Activated naive CD4-positive, alpha-beta T cell treated with anti-CD3 and anti-CD28 coated beads for 36 hours (primary cell): ENCODE results near the gene ZNF574. TPM values are rescaled to one million over a fixed set of nuclear protein-coding genes. Genes with fewer than 3 reads are reported as not detected.
A peak's percentile ranks its signal among the peaks of the same experiment; 100 is the strongest.

Experiments
- CTCF ChIA-PET: fragments of 350-600 bp; sonication (Branson Sonifier 250); formaldehyde crosslinking; loops from one replicate; lab custom pipeline; 2021; ENCODE audit warnings: antibody characterized with exemption; lab: Charles Lee
- DNase-seq: peaks from one replicate; pipeline ENCODE4 v3.0.0-alpha.2; 2020
- H3K27ac Mint-ChIP-seq: one replicate; pipeline ENCODE4 v1.8.0; 2021; ENCODE audit warnings: mild to moderate bottlenecking, mixed read lengths
- H3K27me3 Mint-ChIP-seq: one replicate; pipeline ENCODE4 v1.8.0; 2021; ENCODE audit warnings: low read depth, mixed read lengths
- H3K36me3 Mint-ChIP-seq: one replicate; pipeline ENCODE4 v1.8.0; 2021; ENCODE audit warnings: low read depth, mixed read lengths
- H3K4me1 Mint-ChIP-seq: one replicate; pipeline ENCODE4 v1.8.0; 2021; ENCODE audit warnings: low read depth, mixed read lengths
- H3K4me3 Mint-ChIP-seq: one replicate; pipeline ENCODE4 v1.8.0; 2021; ENCODE audit warnings: mild to moderate bottlenecking, moderate library complexity, mixed read lengths
- H3K9me3 Mint-ChIP-seq: one replicate; pipeline ENCODE4 v1.8.0; 2021; ENCODE audit warnings: mixed read lengths
- intact Hi-C: fragments of 100-400 bp; cut with micrococcal nuclease; formaldehyde crosslinking; loops from one replicate; pipeline ENCODE4 v1.15.1; 2023
- total RNA-seq, 2 experiments: library from RNA; stranded (reverse); gene quantifications; one replicate each; pipeline ENCODE4 v1.2.3, GENCODE V29; 2021

ZNF574 gene
- total RNA-seq, 2 experiments from 2014 or later, result 8.4 to 8.8 TPM

- Mint-ChIP-seq H3K9me3 (no peaks in the 10 kb centered on the region), H3K27ac (peak overlapping the region; percentile 81), H3K4me3 (peak overlapping the region; percentile 85), H3K27me3 (no peaks in the 10 kb centered on the region), H3K4me1 (peaks cover 25% of the 10 kb centered on the region), H3K36me3 (peaks cover 14% of the 10 kb centered on the region)
- CTCF ChIA-PET, result no interaction called here
- intact Hi-C loops, result loop anchor here (2.0 kb wide), 2 partner anchors 46 to 166 kb away; partner anchors contain the start of gene GSK3A
- DNase-seq, result peak; percentile 49
These were observed 496 bp downstream of the ZNF574 start for GRCh38 chr19:42076380-42076944.

GRCh38 chr19:42078058-42078457 lies 2.1 kb downstream of the ZNF574 start:
- H3K27ac Mint-ChIP-seq, result peak overlapping the region; percentile 5
- CTCF ChIA-PET, result interaction anchor here (1.3 kb wide), 1 partner anchor 45 kb away, joined by 4 read pairs; no protein-coding TSS in a partner anchor
- intact Hi-C loops, result no loop called here
- H3K4me3 Mint-ChIP-seq, result peak overlapping the region; percentile 7
- H3K36me3 Mint-ChIP-seq, result peaks cover 17% of the 10 kb centered on the region
- no peaks in the 10 kb centered on the region for H3K27me3 Mint-ChIP-seq
- peaks cover 31% of the 10 kb centered on the region for H3K4me1 Mint-ChIP-seq
- DNase-seq, result no peak
- no peaks in the 10 kb centered on the region for H3K9me3 Mint-ChIP-seq

GRCh38 chr19:42078538-42079275 lies 2.7 kb downstream of the ZNF574 start:
- intact Hi-C loops, result no loop called here
- CTCF ChIA-PET, result interaction anchor here (0.5 to 1.3 kb wide), 3 partner anchors 44 to 253 kb away, joined by 4 read pairs; no protein-coding TSS in a partner anchor
- Mint-ChIP-seq H3K36me3 (peaks cover 17% of the 10 kb centered on the region), H3K4me1 (peaks cover 31% of the 10 kb centered on the region), H3K4me3 (no peak overlapping the region), H3K27ac (no peak overlapping the region), H3K27me3 (no peaks in the 10 kb centered on the region), H3K9me3 (no peaks in the 10 kb centered on the region)
- no peak for DNase-seq

GRCh38 chr19:42079276-42079669 lies 3.3 kb downstream of the ZNF574 start:
- Mint-ChIP-seq H3K4me1 (peaks cover 31% of the 10 kb centered on the region), H3K27me3 (no peaks in the 10 kb centered on the region), H3K9me3 (no peaks in the 10 kb centered on the region), H3K27ac (no peak overlapping the region), H3K36me3 (peaks cover 17% of the 10 kb centered on the region), H3K4me3 (no peak overlapping the region)
- CTCF ChIA-PET, result interaction anchor here (0.5 to 1.3 kb wide), 2 partner anchors 44 to 253 kb away, joined by 4 read pairs; no protein-coding TSS in a partner anchor
- no peak for DNase-seq
- intact Hi-C loops, result no loop called here

GRCh38 chr19:42079886-42080763 lies 4.2 kb downstream of the ZNF574 start:
- Mint-ChIP-seq H3K27me3 (no peaks in the 10 kb centered on the region), H3K4me1 (peaks cover 27% of the 10 kb centered on the region), H3K27ac (no peak overlapping the region), H3K9me3 (no peaks in the 10 kb centered on the region), H3K4me3 (no peak overlapping the region), H3K36me3 (peaks cover 17% of the 10 kb centered on the region)
- CTCF ChIA-PET, result no interaction called here
- DNase-seq, result no peak
- intact Hi-C loops, result no loop called here

GRCh38 chr19:42080764-42081375 lies 4.9 kb downstream of the ZNF574 start:
- CTCF ChIA-PET, result interaction anchor here (1.0 kb wide), 1 partner anchor 28 kb away, joined by 7 read pairs; no protein-coding TSS in a partner anchor
- H3K36me3 Mint-ChIP-seq, result peaks cover 12% of the 10 kb centered on the region
- intact Hi-C loops, result no loop called here
- DNase-seq, result no peak
- no peaks in the 10 kb centered on the region for H3K27me3 Mint-ChIP-seq
- H3K4me1 Mint-ChIP-seq, result peaks cover 27% of the 10 kb centered on the region
- H3K4me3 Mint-ChIP-seq, result no peak overlapping the region
- H3K9me3 Mint-ChIP-seq, result no peaks in the 10 kb centered on the region
- no peak overlapping the region for H3K27ac Mint-ChIP-seq

GRCh38 chr19:42081584-42082203 lies 5.7 kb downstream of the ZNF574 start:
- Mint-ChIP-seq H3K27ac (peak overlapping the region; percentile 13), H3K27me3 (no peaks in the 10 kb centered on the region), H3K4me1 (peaks cover 26% of the 10 kb centered on the region), H3K36me3 (peaks cover 10% of the 10 kb centered on the region), H3K4me3 (no peak overlapping the region), H3K9me3 (no peaks in the 10 kb centered on the region)
- CTCF ChIA-PET, result interaction anchor here (0.5 to 1.0 kb wide), 2 partner anchors 27 to 175 kb away, joined by 4 to 7 read pairs; no protein-coding TSS in a partner anchor
- intact Hi-C loops, result no loop called here
- peak; percentile 41 for DNase-seq

- intact Hi-C loops, result no loop called here
- no peaks in the 10 kb centered on the region for H3K9me3 Mint-ChIP-seq
- H3K4me3 Mint-ChIP-seq, result no peak overlapping the region
- CTCF ChIA-PET, result no interaction called here
- H3K36me3 Mint-ChIP-seq, result peaks cover 10% of the 10 kb centered on the region
- no peak overlapping the region for H3K27ac Mint-ChIP-seq
- peaks cover 11% of the 10 kb centered on the region for H3K4me1 Mint-ChIP-seq
- no peak for DNase-seq
- H3K27me3 Mint-ChIP-seq, result no peaks in the 10 kb centered on the region
These were observed 7.6 kb downstream of the ZNF574 start for GRCh38 chr19:42083537-42083936.

GRCh38 chr19:42086188-42086736 lies 10.3 kb downstream of the ZNF574 start:
- Mint-ChIP-seq H3K27me3 (no peaks in the 10 kb centered on the region), H3K27ac (no peak overlapping the region), H3K36me3 (peaks cover 11% of the 10 kb centered on the region), H3K4me1 (peaks cover 26% of the 10 kb centered on the region), H3K9me3 (no peaks in the 10 kb centered on the region), H3K4me3 (no peak overlapping the region)
- CTCF ChIA-PET, result interaction anchor here (0.7 kb wide), 1 partner anchor 89 kb away, joined by 3 read pairs; no protein-coding TSS in a partner anchor
- DNase-seq, result no peak
- intact Hi-C loops, result no loop called here

GRCh38 chr19:42086770-42087550 lies 11.0 kb downstream of the ZNF574 start:
- CTCF ChIA-PET, result interaction anchor here (0.7 kb wide), 1 partner anchor 90 kb away, joined by 3 read pairs; no protein-coding TSS in a partner anchor

More at GRCh38 chr19:42086770-42087550, 11.0 kb downstream of the ZNF574 start:
- DNase-seq, result no peak
- Mint-ChIP-seq H3K4me3 (no peak overlapping the region), H3K27ac (no peak overlapping the region), H3K9me3 (no peaks in the 10 kb centered on the region), H3K4me1 (peaks cover 19% of the 10 kb centered on the region), H3K27me3 (no peaks in the 10 kb centered on the region), H3K36me3 (peaks cover 6% of the 10 kb centered on the region)
- intact Hi-C loops, result no loop called here
